Measurements from ENCODE around the gene SCAPER.

- TF ChIP-seq POLR2A (IDR thresholded peaks at IDR 0.05; ENCODE audit: low read depth) = no peak
- no peak for TF ChIP-seq CTCF (IDR thresholded peaks at IDR 0.05)
- TF ChIP-seq EP300 (IDR thresholded peaks at IDR 0.05) = no peak
Observed at GRCh38 chr15:76390571-76390970, 514.6 kb downstream of the SCAPER start.

Measured in esophagus muscularis mucosa (tissue), 4 donors.